T-cell (primary cell): ENCODE measurements around the gene OCLN. TPM values are rescaled to one million over a fixed set of nuclear protein-coding genes. Genes with fewer than 3 reads are reported as not detected.

Experiments
- ATAC-seq, 4 experiments: fragments of 200-7000 bp in 3 of 4; fragments of 150-1000 bp in 1 of 4; cut with Tn5 transposase; replicated peaks in 1 of 4; 1 replicate in 3 of 4; 2 replicates in 1 of 4; pipeline ENCODE4 v1.10.0; 2021; ENCODE audit warnings: moderate library complexity in 3 of 4, mild to moderate bottlenecking in 2 of 4, moderate number of reproducible peaks in 1 of 4
- CTCF ChIA-PET, 2 donors: fragments of 300-600 bp; sonication (Branson Sonifier 250); formaldehyde crosslinking; loops; one replicate each; lab custom pipeline; 2022; ENCODE audit warnings: antibody characterized with exemption in 2 of 2; lab: Charles Lee
- POLR2A ChIA-PET, 2 donors: fragments of 300-600 bp; sonication (Branson Sonifier 250); formaldehyde crosslinking; loops; one replicate each; lab custom pipeline; 2022; ENCODE audit warnings: antibody characterized with exemption in 2 of 2; lab: Charles Lee
- DNase-seq, 35 experiments: peaks; one replicate each; pipeline versions ENCODE4 v3.0.0 to v3.0.0-alpha.2; 2013 to 2023
- H3K27ac ChIP-seq: one replicate; pipeline ENCODE4 v1.5.1; 2013; ENCODE audit warnings: low read length
- H3K27me3 ChIP-seq, 2 experiments: replicated peaks in 1 of 2; 1 replicate in 1 of 2; 2 replicates in 1 of 2; pipeline versions ENCODE4 v1.6.1 to v1.7.0; 2013; ENCODE audit warnings: low read length in 1 of 2, mixed read lengths in 1 of 2; ENCODE audit not compliant: control insufficient read depth in 2 of 2, insufficient read depth in 2 of 2; ENCODE audit errors: extremely low read depth in 1 of 2
- H3K36me3 ChIP-seq, 2 donors: 1 replicate in 1 of 2; 2 replicates in 1 of 2; pipeline versions ENCODE4 v1.6.1 to v1.7.0; 2013; ENCODE audit warnings: low read length in 1 of 2; ENCODE audit not compliant: control insufficient read depth in 2 of 2, insufficient read depth in 1 of 2; ENCODE audit errors: extremely low read depth in 1 of 2
- H3K4me1 ChIP-seq, 2 experiments: 1 replicate in 1 of 2; 2 replicates in 1 of 2; pipeline versions ENCODE4 v1.6.1 to v1.7.0; 2013; ENCODE audit warnings: low read length in 2 of 2, mixed read lengths in 1 of 2; ENCODE audit not compliant: insufficient read depth in 2 of 2, control insufficient read depth in 1 of 2; ENCODE audit errors: extremely low read depth in 1 of 2
- H3K4me3 ChIP-seq, 2 donors: 1 replicate in 1 of 2; 2 replicates in 1 of 2; pipeline versions ENCODE4 v1.5.1 to v1.7.0; 2013; ENCODE audit warnings: mild to moderate bottlenecking in 2 of 2, low read length in 1 of 2, moderate library complexity in 1 of 2; ENCODE audit not compliant: control insufficient read depth in 1 of 2; ENCODE audit errors: extremely low read depth in 1 of 2
- H3K9me3 ChIP-seq: 2 replicates; pipeline ENCODE4 v1.7.0; 2013
- H3K27ac Mint-ChIP-seq, 2 donors: one replicate each; pipeline ENCODE4 v1.8.0; 2020 to 2021; ENCODE audit warnings: mild to moderate bottlenecking in 2 of 2, mixed read lengths in 2 of 2
- H3K27me3 Mint-ChIP-seq, 2 donors: one replicate each; pipeline ENCODE4 v1.8.0; 2021 to 2022; ENCODE audit warnings: mixed read lengths in 2 of 2
- H3K36me3 Mint-ChIP-seq: one replicate; pipeline ENCODE4 v1.8.0; 2021; ENCODE audit warnings: mixed read lengths
- H3K4me1 Mint-ChIP-seq, 3 donors: one replicate each; pipeline ENCODE4 v1.8.0; 2020 to 2022; ENCODE audit warnings: mixed read lengths in 3 of 3, mild to moderate bottlenecking in 1 of 3
- H3K4me3 Mint-ChIP-seq, 3 donors: one replicate each; pipeline ENCODE4 v1.8.0; 2020 to 2022; ENCODE audit warnings: mild to moderate bottlenecking in 3 of 3, mixed read lengths in 3 of 3, moderate library complexity in 3 of 3
- H3K9me3 Mint-ChIP-seq, 3 donors: one replicate each; pipeline ENCODE4 v1.8.0; 2020 to 2022; ENCODE audit warnings: mixed read lengths in 3 of 3
- WGBS: methylation state at CpG from one replicate; pipeline ENCODE4 v1.1.5; 2013; ENCODE audit warnings: missing lambda C conversion rate; ENCODE audit not compliant: insufficient coverage; 5-methylcytosine and 5-hydroxymethylcytosine counted together
- total RNA-seq, 35 experiments: library from RNA in 6 of 35; stranded (reverse) in 6 of 35; fragments of 120-200 nt in 1 of 35; gene quantifications; one replicate each; pipeline versions ENCODE4 v1.2.1 to v1.2.4 and lab custom pipeline; 2013 to 2026

Gene OCLN
- total RNA-seq, 5 donors from 2014 or later (not counting 1 experiment from before 2014, with no cell fraction given): 1.1 to 9.0 (median 4.2) TPM

- ChIA-PET POLR2A (interaction anchor here in 1 of 2 donors (0.6 kb wide), 1 partner anchor 58 kb away, joined by 4 read pairs; no protein-coding TSS in a partner anchor), CTCF (no interaction called here)
- Histone ChIP-seq H3K36me3 (no peaks in the 10 kb centered on the region), H3K27ac (no peak overlapping the region), H3K9me3 (no peaks in the 10 kb centered on the region), H3K4me1 (peaks cover 0 to 18% of the 10 kb centered on the region in 2 experiments), H3K4me3 (no peak overlapping the region), H3K27me3 (peaks cover 0 to 39% of the 10 kb centered on the region in 2 experiments)
- DNase-seq (no peak), ATAC-seq (no peak)
- Mint-ChIP-seq H3K9me3 (no peaks in the 10 kb centered on the region), H3K4me3 (no peak overlapping the region), H3K27ac (no peak overlapping the region), H3K4me1 (peaks cover 0 to 12% (median 10%) of the 10 kb centered on the region in 3 donors), H3K36me3 (no peaks in the 10 kb centered on the region), H3K27me3 (peaks cover 28 to 42% of the 10 kb centered on the region in 2 donors)
- WGBS: no CpG with 5 or more reads among the region's 5 CpGs
Measured at GRCh38 chr5:69497006-69497520, 4.5 kb downstream of the OCLN start.

- Mint-ChIP-seq H3K9me3 (no peaks in the 10 kb centered on the region), H3K4me1 (peaks cover 0 to 6% (median 3%) of the 10 kb centered on the region in 3 donors), H3K27me3 (peaks cover 34 to 35% of the 10 kb centered on the region in 2 donors), H3K27ac (no peak overlapping the region), H3K4me3 (no peak overlapping the region), H3K36me3 (no peaks in the 10 kb centered on the region)
- WGBS: 100% methylated on average over 1 of the region's 3 CpGs
- no peaks in the 10 kb centered on the region for H3K9me3 ChIP-seq
- POLR2A ChIA-PET: no interaction called here
- H3K27ac ChIP-seq: no peak overlapping the region
- DNase-seq: no peak
- H3K36me3 ChIP-seq: no peaks in the 10 kb centered on the region
- H3K4me3 ChIP-seq: no peak overlapping the region
- CTCF ChIA-PET: no interaction called here
- no peak for ATAC-seq
- peaks cover 0 to 5% of the 10 kb centered on the region in 2 experiments for H3K4me1 ChIP-seq
- peaks cover 0 to 26% of the 10 kb centered on the region in 2 experiments for H3K27me3 ChIP-seq
Measured at GRCh38 chr5:69498384-69498783, 5.8 kb downstream of the OCLN start.

- Mint-ChIP-seq H3K27ac (no peak overlapping the region), H3K36me3 (no peaks in the 10 kb centered on the region), H3K9me3 (no peaks in the 10 kb centered on the region), H3K27me3 (peaks cover 10 to 12% of the 10 kb centered on the region in 2 donors), H3K4me1 (no peaks in the 10 kb centered on the region), H3K4me3 (no peak overlapping the region)
- 43% methylated on average over 1 of the region's 2 CpGs for WGBS
- ChIA-PET CTCF (no interaction called here), POLR2A (no interaction called here)
- Histone ChIP-seq H3K36me3 (no peaks in the 10 kb centered on the region), H3K9me3 (no peaks in the 10 kb centered on the region), H3K4me1 (no peaks in the 10 kb centered on the region), H3K4me3 (no peak overlapping the region), H3K27ac (no peak overlapping the region), H3K27me3 (peaks cover 0 to 13% of the 10 kb centered on the region in 2 experiments)
- ATAC-seq (no peak), DNase-seq (no peak)
Measured at GRCh38 chr5:69502367-69502766, 9.8 kb downstream of the OCLN start.

GRCh38 chr5:69502767-69503488 is 10.3 kb downstream of the OCLN start:
- POLR2A ChIA-PET: interaction anchor here in 1 of 2 donors (0.7 kb wide), 1 partner anchor 1489 kb away, joined by 3 read pairs; no protein-coding TSS in a partner anchor

GRCh38 chr5:69504036-69504435 is 11.4 kb downstream of the OCLN start:
- Mint-ChIP-seq H3K27ac (no peak overlapping the region), H3K4me3 (no peak overlapping the region), H3K27me3 (peaks cover 10 to 12% of the 10 kb centered on the region in 2 donors), H3K4me1 (no peaks in the 10 kb centered on the region), H3K9me3 (no peaks in the 10 kb centered on the region), H3K36me3 (no peaks in the 10 kb centered on the region)
- no peak overlapping the region for H3K4me3 ChIP-seq
- ChIA-PET POLR2A (no interaction called here), CTCF (no interaction called here)
- H3K27ac ChIP-seq: no peak overlapping the region
- 100% methylated on average over 1 of the region's 2 CpGs for WGBS
- no peaks in the 10 kb centered on the region for H3K9me3 ChIP-seq
- peaks cover 0 to 13% of the 10 kb centered on the region in 2 experiments for H3K27me3 ChIP-seq
- no peaks in the 10 kb centered on the region for H3K36me3 ChIP-seq
- no peak for ATAC-seq
- no peaks in the 10 kb centered on the region for H3K4me1 ChIP-seq
- DNase-seq: no peak

More at GRCh38 chr5:69502767-69503488, 10.3 kb downstream of the OCLN start:
- CTCF ChIA-PET: no interaction called here
- DNase-seq: no peak
- no peak for ATAC-seq
- Histone ChIP-seq H3K27me3 (peaks cover 0 to 13% of the 10 kb centered on the region in 2 experiments), H3K4me1 (no peaks in the 10 kb centered on the region), H3K36me3 (no peaks in the 10 kb centered on the region), H3K27ac (no peak overlapping the region), H3K4me3 (no peak overlapping the region), H3K9me3 (no peaks in the 10 kb centered on the region)
- Mint-ChIP-seq H3K9me3 (no peaks in the 10 kb centered on the region), H3K4me3 (no peak overlapping the region), H3K27ac (no peak overlapping the region), H3K4me1 (no peaks in the 10 kb centered on the region), H3K27me3 (peaks cover 10 to 12% of the 10 kb centered on the region in 2 donors), H3K36me3 (no peaks in the 10 kb centered on the region)
- WGBS: 70% methylated on average over 2 of the region's 7 CpGs

- no CpG with 5 or more reads among the region's 1 CpG for WGBS
- ChIA-PET CTCF (no interaction called here), POLR2A (no interaction called here)
- H3K27ac ChIP-seq: no peak overlapping the region
- H3K27me3 ChIP-seq: peaks cover 0 to 9% of the 10 kb centered on the region in 2 experiments
- Mint-ChIP-seq H3K27ac (no peak overlapping the region), H3K4me3 (no peak overlapping the region), H3K27me3 (peaks cover 10 to 12% of the 10 kb centered on the region in 2 donors), H3K9me3 (no peaks in the 10 kb centered on the region), H3K4me1 (no peaks in the 10 kb centered on the region), H3K36me3 (no peaks in the 10 kb centered on the region)
- ATAC-seq (no peak), DNase-seq (no peak)
- H3K4me3 ChIP-seq: no peak overlapping the region
- no peaks in the 10 kb centered on the region for H3K36me3 ChIP-seq
- no peaks in the 10 kb centered on the region for H3K9me3 ChIP-seq
- no peaks in the 10 kb centered on the region for H3K4me1 ChIP-seq
Measured at GRCh38 chr5:69505306-69505705, 12.7 kb downstream of the OCLN start.
